ENCODE results near the gene ERGIC1.

- TF ChIP-seq, protein P1, sequence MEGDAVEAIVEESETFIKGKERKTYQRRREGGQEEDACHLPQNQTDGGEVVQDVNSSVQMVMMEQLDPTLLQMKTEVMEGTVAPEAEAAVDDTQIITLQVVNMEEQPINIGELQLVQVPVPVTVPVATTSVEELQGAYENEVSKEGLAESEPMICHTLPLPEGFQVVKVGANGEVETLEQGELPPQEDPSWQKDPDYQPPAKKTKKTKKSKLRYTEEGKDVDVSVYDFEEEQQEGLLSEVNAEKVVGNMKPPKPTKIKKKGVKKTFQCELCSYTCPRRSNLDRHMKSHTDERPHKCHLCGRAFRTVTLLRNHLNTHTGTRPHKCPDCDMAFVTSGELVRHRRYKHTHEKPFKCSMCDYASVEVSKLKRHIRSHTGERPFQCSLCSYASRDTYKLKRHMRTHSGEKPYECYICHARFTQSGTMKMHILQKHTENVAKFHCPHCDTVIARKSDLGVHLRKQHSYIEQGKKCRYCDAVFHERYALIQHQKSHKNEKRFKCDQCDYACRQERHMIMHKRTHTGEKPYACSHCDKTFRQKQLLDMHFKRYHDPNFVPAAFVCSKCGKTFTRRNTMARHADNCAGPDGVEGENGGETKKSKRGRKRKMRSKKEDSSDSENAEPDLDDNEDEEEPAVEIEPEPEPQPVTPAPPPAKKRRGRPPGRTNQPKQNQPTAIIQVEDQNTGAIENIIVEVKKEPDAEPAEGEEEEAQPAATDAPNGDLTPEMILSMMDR (IDR thresholded peaks at IDR 0.05; ENCODE audit: insufficient read depth, low read length, poor library complexity, severe bottlenecking), result no peak
- no peak for TF ChIP-seq EZH2phosphoT487 (conservative IDR thresholded peaks at IDR 0.05; ENCODE audit: low read length)
These were observed 3.6 kb downstream of the ERGIC1 start for GRCh38 chr5:172837640-172838039.
